SH-SY5Y (cell line): ENCODE data around the gene STAT1.

Experiments used
- GATA2 ChIP-seq: IDR thresholded peaks from 2 replicates; pipeline ENCODE4 v1.6.1; 2011; ENCODE audit warnings: mild to moderate bottlenecking, low read depth, low read length
- GATA3 ChIP-seq: IDR thresholded peaks from 2 replicates; pipeline ENCODE4 v1.6.1; 2011; ENCODE audit warnings: low read depth, mild to moderate bottlenecking, low read length, moderate library complexity

Gene STAT1

GRCh38 chr2:191013932-191014652 lies at the start of gene STAT1:
STAT1 (minus strand) TSS chr2:191014171; CDS start chr2:191010003, 4,168 bp downstream.
- TF ChIP-seq GATA3 = no peak
- peak; percentile 88 for TF ChIP-seq GATA2

- TF ChIP-seq GATA3 = no peak
- TF ChIP-seq GATA2 = no peak
Measured at GRCh38 chr2:191063584-191063983, 49.6 kb upstream of the STAT1 start.

GRCh38 chr2:191061381-191061980 lies 47.5 kb upstream of the STAT1 start:
- TF ChIP-seq GATA2 (no peak), GATA3 (no peak)

GRCh38 chr2:191059308-191059707 lies 45.3 kb upstream of the STAT1 start:
- no peak for TF ChIP-seq GATA2
- no peak for TF ChIP-seq GATA3

GRCh38 chr2:191056228-191056627 lies 42.3 kb upstream of the STAT1 start:
- TF ChIP-seq GATA2 (no peak), GATA3 (no peak)

- TF ChIP-seq GATA2 (no peak), GATA3 (no peak)
Measured at GRCh38 chr2:191053256-191053655, 39.3 kb upstream of the STAT1 start.

- no peak for TF ChIP-seq GATA2
- TF ChIP-seq GATA3 = no peak
Measured at GRCh38 chr2:191051825-191052778, 38.1 kb upstream of the STAT1 start.

- no peak for TF ChIP-seq GATA2
- no peak for TF ChIP-seq GATA3
Measured at GRCh38 chr2:191051177-191051576, 37.2 kb upstream of the STAT1 start.

GRCh38 chr2:191050640-191050987 lies 36.6 kb upstream of the STAT1 start:
- TF ChIP-seq GATA3 = no peak
- TF ChIP-seq GATA2 = no peak

- TF ChIP-seq GATA3 = no peak
- no peak for TF ChIP-seq GATA2
Measured at GRCh38 chr2:191049728-191050639, 36.0 kb upstream of the STAT1 start.

- TF ChIP-seq GATA3 (no peak), GATA2 (no peak)
Measured at GRCh38 chr2:191048073-191048472, 34.1 kb upstream of the STAT1 start.

- TF ChIP-seq GATA2 = no peak
- no peak for TF ChIP-seq GATA3
Measured at GRCh38 chr2:191045141-191045540, 31.2 kb upstream of the STAT1 start.

GRCh38 chr2:191043438-191043837 lies 29.5 kb upstream of the STAT1 start:
- no peak for TF ChIP-seq GATA2
- no peak for TF ChIP-seq GATA3

- TF ChIP-seq GATA3 (no peak), GATA2 (no peak)
Measured at GRCh38 chr2:191041418-191042161, 27.6 kb upstream of the STAT1 start.

GRCh38 chr2:191039616-191040015 lies 25.6 kb upstream of the STAT1 start:
- TF ChIP-seq GATA3 (no peak), GATA2 (no peak)
